SK-N-SH treated with all-trans-retinoic acid at 6 μM for 48 hours (cell line): ENCODE results near the gene GAK.

Source experiments
- ATAC-seq: fragments of 200-7000 bp; cut with Tn5 transposase; 3 replicates; pipeline ENCODE4 v1.9.1; 2020; ENCODE audit warnings: mild to moderate bottlenecking, moderate library complexity
- BACH2 ChIP-seq: fragments of 250-450 bp; sonication (Bioruptor Pico); IDR thresholded peaks from 2 replicates; pipeline ENCODE4 v1.9.0; 2021; ENCODE audit warnings: mild to moderate bottlenecking, borderline replicate concordance
- CSDC2 ChIP-seq: fragments of 250-450 bp; sonication (Bioruptor Pico); IDR thresholded peaks from 2 replicates; pipeline ENCODE4 v1.5.0; 2020; ENCODE audit warnings: mild to moderate bottlenecking, moderate library complexity
- ESRRG ChIP-seq: fragments of 250-450 bp; sonication (Bioruptor Pico); IDR thresholded peaks from 2 replicates; pipeline ENCODE4 v1.6.1; 2021; ENCODE audit warnings: mild to moderate bottlenecking
- GLIS3 ChIP-seq: fragments of 250-450 bp; sonication (Bioruptor Pico); IDR thresholded peaks from 2 replicates; pipeline ENCODE4 v1.5.0; 2020; ENCODE audit warnings: mild to moderate bottlenecking, moderate library complexity
- OSR1 ChIP-seq: fragments of 250-450 bp; sonication (Bioruptor Pico); IDR thresholded peaks from 2 replicates; pipeline ENCODE4 v1.8.0; 2022; ENCODE audit warnings: moderate library complexity, mild to moderate bottlenecking, inconsistent platforms
- PPARA ChIP-seq: fragments of 250-450 bp; sonication (Bioruptor Pico); IDR thresholded peaks from 2 replicates; pipeline ENCODE4 v1.5.0; 2020; ENCODE audit warnings: mild to moderate bottlenecking, borderline replicate concordance
- SNAI2 ChIP-seq: fragments of 250-450 bp; sonication (Bioruptor Pico); IDR thresholded peaks from 2 replicates; pipeline ENCODE4 v1.5.0; 2020; ENCODE audit warnings: mild to moderate bottlenecking, moderate library complexity
- TOX ChIP-seq: fragments of 250-450 bp; sonication (Bioruptor Pico); IDR thresholded peaks from 2 replicates; pipeline ENCODE4 v1.8.0; 2021; ENCODE audit warnings: mild to moderate bottlenecking, moderate library complexity, borderline replicate concordance
- TSHZ2 ChIP-seq: fragments of 250-450 bp; sonication (Bioruptor Pico); IDR thresholded peaks from 2 replicates; pipeline ENCODE4 v1.5.0; 2020; ENCODE audit warnings: mild to moderate bottlenecking, moderate library complexity
- ZC3H10 ChIP-seq: fragments of 250-450 bp; sonication (Bioruptor Pico); IDR thresholded peaks from 2 replicates; pipeline ENCODE4 v1.5.1; 2021; ENCODE audit warnings: mild to moderate bottlenecking, moderate library complexity
- ZFP3 ChIP-seq: fragments of 250-450 bp; sonication (Bioruptor Pico); IDR thresholded peaks from 2 replicates; pipeline ENCODE4 v1.5.0; 2020; ENCODE audit warnings: mild to moderate bottlenecking, moderate library complexity
- ZNF565 ChIP-seq: fragments of 450-650 bp; formaldehyde crosslinking; conservative IDR thresholded peaks from 2 replicates; pipeline ENCODE4 v1.5.0; 2020; ENCODE audit warnings: low read depth, mild to moderate bottlenecking, moderate library complexity
- ZNF70 ChIP-seq: fragments of 450-650 bp; formaldehyde crosslinking; IDR thresholded peaks from 2 replicates; pipeline ENCODE4 v1.5.0; 2020; ENCODE audit warnings: mild to moderate bottlenecking, moderate library complexity
- ZNF8 ChIP-seq: fragments of 450-650 bp; formaldehyde crosslinking; IDR thresholded peaks from 2 replicates; pipeline ENCODE4 v1.5.0; 2020; ENCODE audit warnings: mild to moderate bottlenecking, moderate library complexity
- TF ChIP-seq, protein P1 (sequence below): fragments of 250-450 bp; sonication (Bioruptor Pico); IDR thresholded peaks from 2 replicates; pipeline ENCODE4 v1.5.1; 2020; ENCODE audit warnings: low read depth, mild to moderate bottlenecking, moderate library complexity
- TF ChIP-seq, protein P2 (sequence below): fragments of 250-450 bp; sonication (Bioruptor Pico); IDR thresholded peaks from 2 replicates; pipeline ENCODE4 v1.8.0; 2020; ENCODE audit warnings: mild to moderate bottlenecking, moderate library complexity, borderline replicate concordance

Gene GAK

DNA sequence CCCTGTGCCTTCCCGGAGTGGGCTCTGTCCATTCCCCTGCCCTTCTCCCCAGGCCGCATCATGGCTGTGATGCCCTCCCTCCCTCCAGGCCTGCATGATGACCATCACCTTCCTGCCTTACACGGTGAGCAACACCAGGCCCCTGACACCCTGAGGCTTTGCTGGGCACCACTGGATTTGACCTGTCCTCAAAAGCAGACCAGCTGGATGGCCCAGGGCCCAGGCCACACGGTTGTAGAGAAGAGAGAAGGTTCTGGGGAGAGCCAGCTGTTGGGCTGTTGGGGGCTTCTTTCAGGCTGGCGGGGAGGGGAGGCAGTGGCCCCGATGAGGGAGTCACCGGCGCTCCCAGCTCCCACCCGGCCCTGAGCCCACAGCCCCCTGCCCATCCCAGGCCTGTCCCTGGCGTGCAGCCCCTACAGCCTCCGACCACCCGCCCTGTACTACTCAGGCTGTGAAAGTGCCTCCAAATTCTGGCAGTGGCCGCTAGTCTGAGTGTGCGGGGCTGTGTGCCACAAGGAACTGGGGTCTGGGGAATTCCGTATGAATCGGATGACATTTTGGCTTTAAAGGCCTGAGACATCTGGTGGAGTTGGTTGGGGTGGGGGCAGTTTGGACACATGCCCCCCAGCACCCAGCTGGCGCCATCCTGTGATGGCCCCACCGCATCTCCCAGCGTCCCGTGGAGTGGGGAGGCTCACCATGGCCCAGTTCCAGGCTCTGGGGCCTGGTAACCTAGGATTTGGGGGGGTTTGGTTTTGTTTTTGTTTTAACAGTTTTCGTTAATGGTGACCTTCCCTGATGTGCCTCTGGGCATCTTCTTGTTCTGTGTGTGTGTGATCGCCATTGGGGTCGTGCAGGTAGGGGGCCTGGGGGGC, 19.7 kb upstream of the GAK start:
- no peak for TF ChIP-seq ZNF70 (CRISPR knock-in tag)
- no peak for TF ChIP-seq OSR1 (CRISPR knock-in tag)
- no peak for TF ChIP-seq SNAI2
- no peak for TF ChIP-seq TSHZ2
- TF ChIP-seq, protein P1, sequence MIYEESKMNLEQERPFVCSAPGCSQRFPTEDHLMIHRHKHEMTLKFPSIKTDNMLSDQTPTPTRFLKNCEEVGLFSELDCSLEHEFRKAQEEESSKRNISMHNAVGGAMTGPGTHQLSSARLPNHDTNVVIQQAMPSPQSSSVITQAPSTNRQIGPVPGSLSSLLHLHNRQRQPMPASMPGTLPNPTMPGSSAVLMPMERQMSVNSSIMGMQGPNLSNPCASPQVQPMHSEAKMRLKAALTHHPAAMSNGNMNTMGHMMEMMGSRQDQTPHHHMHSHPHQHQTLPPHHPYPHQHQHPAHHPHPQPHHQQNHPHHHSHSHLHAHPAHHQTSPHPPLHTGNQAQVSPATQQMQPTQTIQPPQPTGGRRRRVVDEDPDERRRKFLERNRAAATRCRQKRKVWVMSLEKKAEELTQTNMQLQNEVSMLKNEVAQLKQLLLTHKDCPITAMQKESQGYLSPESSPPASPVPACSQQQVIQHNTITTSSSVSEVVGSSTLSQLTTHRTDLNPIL = no peak
- no peak for TF ChIP-seq ZC3H10 (CRISPR knock-in tag)
- TF ChIP-seq PPARA = no peak
- no peak for TF ChIP-seq ZNF8 (CRISPR knock-in tag)

GRCh38 chr4:951186-951585, 19.1 kb upstream of the GAK start:
- no peak for ATAC-seq
- TF ChIP-seq ZNF565 (CRISPR knock-in tag) (no peak), TOX (no peak), CSDC2 (CRISPR knock-in tag) (no peak), TSHZ2 (no peak), ZFP3 (CRISPR knock-in tag) (no peak), ESRRG (CRISPR knock-in tag) (no peak)
- TF ChIP-seq, protein P2, sequence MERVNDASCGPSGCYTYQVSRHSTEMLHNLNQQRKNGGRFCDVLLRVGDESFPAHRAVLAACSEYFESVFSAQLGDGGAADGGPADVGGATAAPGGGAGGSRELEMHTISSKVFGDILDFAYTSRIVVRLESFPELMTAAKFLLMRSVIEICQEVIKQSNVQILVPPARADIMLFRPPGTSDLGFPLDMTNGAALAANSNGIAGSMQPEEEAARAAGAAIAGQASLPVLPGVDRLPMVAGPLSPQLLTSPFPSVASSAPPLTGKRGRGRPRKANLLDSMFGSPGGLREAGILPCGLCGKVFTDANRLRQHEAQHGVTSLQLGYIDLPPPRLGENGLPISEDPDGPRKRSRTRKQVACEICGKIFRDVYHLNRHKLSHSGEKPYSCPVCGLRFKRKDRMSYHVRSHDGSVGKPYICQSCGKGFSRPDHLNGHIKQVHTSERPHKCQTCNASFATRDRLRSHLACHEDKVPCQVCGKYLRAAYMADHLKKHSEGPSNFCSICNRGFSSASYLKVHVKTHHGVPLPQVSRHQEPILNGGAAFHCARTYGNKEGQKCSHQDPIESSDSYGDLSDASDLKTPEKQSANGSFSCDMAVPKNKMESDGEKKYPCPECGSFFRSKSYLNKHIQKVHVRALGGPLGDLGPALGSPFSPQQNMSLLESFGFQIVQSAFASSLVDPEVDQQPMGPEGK (CRISPR knock-in tag) = no peak

More for the DNA sequence above, 19.7 kb upstream of the GAK start:
- ATAC-seq = no peak

- ATAC-seq = no peak
- TF ChIP-seq ZFP3 (CRISPR knock-in tag) = no peak
- TF ChIP-seq, protein P1 = no peak
- TF ChIP-seq, protein P2 (CRISPR knock-in tag) = no peak
- TF ChIP-seq SNAI2 = no peak
- TF ChIP-seq BACH2 (CRISPR knock-in tag) = no peak
- no peak for TF ChIP-seq ZC3H10 (CRISPR knock-in tag)
- TF ChIP-seq GLIS3 (CRISPR knock-in tag) = no peak
- TF ChIP-seq, all 23 proteins: peak for 0
Observed at GRCh38 chr4:950136-951020, 18.3 kb upstream of the GAK start.
